ENCODE results near the gene MAVS. TPM values are rescaled to one million over a fixed set of nuclear protein-coding genes. Genes with fewer than 3 reads are reported as not detected.

The MAVS gene
- total and polyA plus RNA-seq, 9 of the 15 experiments (the other 6 are each of a cell fraction or from before 2014, with no cell fraction given), result 1.6 to 22.0 (median 11.3) TPM

DNA sequence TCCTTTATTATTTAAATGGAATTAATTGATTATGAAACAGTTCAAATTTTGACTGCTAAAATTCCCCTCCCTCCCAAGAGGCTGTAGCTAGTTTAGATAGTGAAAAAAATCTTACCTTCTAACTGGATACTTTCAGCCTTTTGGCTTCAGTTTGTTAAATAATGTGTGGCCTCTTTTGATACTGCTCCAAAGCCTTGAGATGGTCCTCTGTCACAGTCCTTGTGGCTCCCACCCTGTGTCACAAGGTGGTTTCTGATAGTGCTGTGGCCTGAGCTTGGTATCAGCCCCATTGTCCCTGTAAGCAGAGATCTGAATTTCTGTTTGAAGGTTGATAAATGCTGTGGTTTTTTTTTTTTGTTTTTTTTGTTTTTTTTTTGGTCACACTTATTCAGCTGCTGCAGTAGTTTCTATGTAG, 63.3 kb downstream of the MAVS start (continued):
- TF ChIP-seq, protein P1, sequence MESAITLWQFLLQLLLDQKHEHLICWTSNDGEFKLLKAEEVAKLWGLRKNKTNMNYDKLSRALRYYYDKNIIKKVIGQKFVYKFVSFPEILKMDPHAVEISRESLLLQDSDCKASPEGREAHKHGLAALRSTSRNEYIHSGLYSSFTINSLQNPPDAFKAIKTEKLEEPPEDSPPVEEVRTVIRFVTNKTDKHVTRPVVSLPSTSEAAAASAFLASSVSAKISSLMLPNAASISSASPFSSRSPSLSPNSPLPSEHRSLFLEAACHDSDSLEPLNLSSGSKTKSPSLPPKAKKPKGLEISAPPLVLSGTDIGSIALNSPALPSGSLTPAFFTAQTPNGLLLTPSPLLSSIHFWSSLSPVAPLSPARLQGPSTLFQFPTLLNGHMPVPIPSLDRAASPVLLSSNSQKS (CRISPR knock-in tag; IDR thresholded peaks at IDR 0.05), result no peak
- TF ChIP-seq, protein P2, sequence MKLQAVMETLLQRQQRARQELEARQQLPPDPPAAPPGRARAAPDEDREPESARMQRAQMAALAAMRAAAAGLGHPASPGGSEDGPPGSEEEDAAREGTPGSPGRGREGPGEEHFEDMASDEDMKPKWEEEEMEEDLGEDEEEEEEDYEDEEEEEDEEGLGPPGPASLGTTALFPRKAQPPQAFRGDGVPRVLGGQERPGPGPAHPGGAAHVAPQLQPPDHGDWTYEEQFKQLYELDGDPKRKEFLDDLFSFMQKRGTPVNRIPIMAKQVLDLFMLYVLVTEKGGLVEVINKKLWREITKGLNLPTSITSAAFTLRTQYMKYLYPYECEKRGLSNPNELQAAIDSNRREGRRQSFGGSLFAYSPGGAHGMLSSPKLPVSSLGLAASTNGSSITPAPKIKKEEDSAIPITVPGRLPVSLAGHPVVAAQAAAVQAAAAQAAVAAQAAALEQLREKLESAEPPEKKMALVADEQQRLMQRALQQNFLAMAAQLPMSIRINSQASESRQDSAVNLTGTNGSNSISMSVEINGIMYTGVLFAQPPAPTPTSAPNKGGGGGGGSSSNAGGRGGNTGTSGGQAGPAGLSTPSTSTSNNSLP (IDR thresholded peaks at IDR 0.05; ENCODE audit: borderline replicate concordance, low read depth, low read length), result 0 out of 2 replicates have a peak, but pooled peaks have one; percentile 61
- TF ChIP-seq HOXB6 (CRISPR knock-in tag; IDR thresholded peaks at IDR 0.05; ENCODE audit: borderline replicate concordance) (no peak), NR4A1 (CRISPR knock-in tag; IDR thresholded peaks at IDR 0.05) (no peak), NR4A1 (tag; IDR thresholded peaks at IDR 0.05) (0 out of 2 replicates have a peak, but pooled peaks have one; percentile 46), MTA2 (IDR thresholded peaks at IDR 0.05; ENCODE audit: low read depth) (peak; percentile 97), MYC (IDR thresholded peaks at IDR 0.05; ENCODE audit: low read depth, low read length) (no peak), MYC (CRISPR knock-in tag; IDR thresholded peaks at IDR 0.05; ENCODE audit: borderline replicate concordance, low read depth) (no peak), MAZ (CRISPR knock-in tag; conservative IDR thresholded peaks at IDR 0.05 in 1 of 2, IDR thresholded peaks at IDR 0.05 in 1 of 2) (peak in 1 of 2 experiments; percentile 30; a peak in 1 of 4 replicates), HLTF (IDR thresholded peaks at IDR 0.05) (peak; percentile 62; the same call in 1 of the 2 replicates), ZNF431 (CRISPR knock-in tag; IDR thresholded peaks at IDR 0.05) (no peak), RBM34 (IDR thresholded peaks at IDR 0.05; ENCODE audit: borderline replicate concordance, insufficient read depth, low read length) (no peak)
- TF ChIP-seq, protein P3, sequence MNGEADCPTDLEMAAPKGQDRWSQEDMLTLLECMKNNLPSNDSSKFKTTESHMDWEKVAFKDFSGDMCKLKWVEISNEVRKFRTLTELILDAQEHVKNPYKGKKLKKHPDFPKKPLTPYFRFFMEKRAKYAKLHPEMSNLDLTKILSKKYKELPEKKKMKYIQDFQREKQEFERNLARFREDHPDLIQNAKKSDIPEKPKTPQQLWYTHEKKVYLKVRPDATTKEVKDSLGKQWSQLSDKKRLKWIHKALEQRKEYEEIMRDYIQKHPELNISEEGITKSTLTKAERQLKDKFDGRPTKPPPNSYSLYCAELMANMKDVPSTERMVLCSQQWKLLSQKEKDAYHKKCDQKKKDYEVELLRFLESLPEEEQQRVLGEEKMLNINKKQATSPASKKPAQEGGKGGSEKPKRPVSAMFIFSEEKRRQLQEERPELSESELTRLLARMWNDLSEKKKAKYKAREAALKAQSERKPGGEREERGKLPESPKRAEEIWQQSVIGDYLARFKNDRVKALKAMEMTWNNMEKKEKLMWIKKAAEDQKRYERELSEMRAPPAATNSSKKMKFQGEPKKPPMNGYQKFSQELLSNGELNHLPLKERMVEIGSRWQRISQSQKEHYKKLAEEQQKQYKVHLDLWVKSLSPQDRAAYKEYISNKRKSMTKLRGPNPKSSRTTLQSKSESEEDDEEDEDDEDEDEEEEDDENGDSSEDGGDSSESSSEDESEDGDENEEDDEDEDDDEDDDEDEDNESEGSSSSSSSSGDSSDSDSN (IDR thresholded peaks at IDR 0.05; ENCODE audit: borderline replicate concordance in 1 of 2, low read depth in 2 of 2, low read length in 2 of 2), result no peak
- TF ChIP-seq, protein P4, sequence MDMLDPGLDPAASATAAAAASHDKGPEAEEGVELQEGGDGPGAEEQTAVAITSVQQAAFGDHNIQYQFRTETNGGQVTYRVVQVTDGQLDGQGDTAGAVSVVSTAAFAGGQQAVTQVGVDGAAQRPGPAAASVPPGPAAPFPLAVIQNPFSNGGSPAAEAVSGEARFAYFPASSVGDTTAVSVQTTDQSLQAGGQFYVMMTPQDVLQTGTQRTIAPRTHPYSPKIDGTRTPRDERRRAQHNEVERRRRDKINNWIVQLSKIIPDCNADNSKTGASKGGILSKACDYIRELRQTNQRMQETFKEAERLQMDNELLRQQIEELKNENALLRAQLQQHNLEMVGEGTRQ (CRISPR knock-in tag; IDR thresholded peaks at IDR 0.05), result no peak
- TF ChIP-seq, protein P5, sequence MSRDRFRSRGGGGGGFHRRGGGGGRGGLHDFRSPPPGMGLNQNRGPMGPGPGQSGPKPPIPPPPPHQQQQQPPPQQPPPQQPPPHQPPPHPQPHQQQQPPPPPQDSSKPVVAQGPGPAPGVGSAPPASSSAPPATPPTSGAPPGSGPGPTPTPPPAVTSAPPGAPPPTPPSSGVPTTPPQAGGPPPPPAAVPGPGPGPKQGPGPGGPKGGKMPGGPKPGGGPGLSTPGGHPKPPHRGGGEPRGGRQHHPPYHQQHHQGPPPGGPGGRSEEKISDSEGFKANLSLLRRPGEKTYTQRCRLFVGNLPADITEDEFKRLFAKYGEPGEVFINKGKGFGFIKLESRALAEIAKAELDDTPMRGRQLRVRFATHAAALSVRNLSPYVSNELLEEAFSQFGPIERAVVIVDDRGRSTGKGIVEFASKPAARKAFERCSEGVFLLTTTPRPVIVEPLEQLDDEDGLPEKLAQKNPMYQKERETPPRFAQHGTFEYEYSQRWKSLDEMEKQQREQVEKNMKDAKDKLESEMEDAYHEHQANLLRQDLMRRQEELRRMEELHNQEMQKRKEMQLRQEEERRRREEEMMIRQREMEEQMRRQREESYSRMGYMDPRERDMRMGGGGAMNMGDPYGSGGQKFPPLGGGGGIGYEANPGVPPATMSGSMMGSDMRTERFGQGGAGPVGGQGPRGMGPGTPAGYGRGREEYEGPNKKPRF (IDR thresholded peaks at IDR 0.05; ENCODE audit: low read depth, low read length), result no peak
- TF ChIP-seq, protein P6, sequence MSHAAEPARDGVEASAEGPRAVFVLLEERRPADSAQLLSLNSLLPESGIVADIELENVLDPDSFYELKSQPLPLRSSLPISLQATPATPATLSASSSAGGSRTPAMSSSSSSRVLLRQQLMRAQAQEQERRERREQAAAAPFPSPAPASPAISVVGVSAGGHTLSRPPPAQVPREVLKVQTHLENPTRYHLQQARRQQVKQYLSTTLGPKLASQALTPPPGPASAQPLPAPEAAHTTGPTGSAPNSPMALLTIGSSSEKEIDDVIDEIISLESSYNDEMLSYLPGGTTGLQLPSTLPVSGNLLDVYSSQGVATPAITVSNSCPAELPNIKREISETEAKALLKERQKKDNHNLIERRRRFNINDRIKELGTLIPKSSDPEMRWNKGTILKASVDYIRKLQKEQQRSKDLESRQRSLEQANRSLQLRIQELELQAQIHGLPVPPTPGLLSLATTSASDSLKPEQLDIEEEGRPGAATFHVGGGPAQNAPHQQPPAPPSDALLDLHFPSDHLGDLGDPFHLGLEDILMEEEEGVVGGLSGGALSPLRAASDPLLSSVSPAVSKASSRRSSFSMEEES (CRISPR knock-in tag; IDR thresholded peaks at IDR 0.05), result no peak
